NB4 (cell line): ENCODE measurements around the gene GSTP1.
"Not testable (repeated sequence)": the region's sequence is repeated elsewhere in the genome, so short reads cannot be mapped to it uniquely, and the experiment has no call there.

Experiments
- MYC ChIP-seq: IDR thresholded peaks from 2 replicates; pipeline ENCODE4 v1.6.1; 2011; ENCODE audit warnings: low read depth, low read length
- TF ChIP-seq, protein P1 (sequence below): IDR thresholded peaks from one replicate; pipeline ENCODE4 v1.5.1; 2012; ENCODE audit warnings: low read depth, low read length

- TF ChIP-seq MYC = not testable (repeated sequence)
- TF ChIP-seq, protein P1, sequence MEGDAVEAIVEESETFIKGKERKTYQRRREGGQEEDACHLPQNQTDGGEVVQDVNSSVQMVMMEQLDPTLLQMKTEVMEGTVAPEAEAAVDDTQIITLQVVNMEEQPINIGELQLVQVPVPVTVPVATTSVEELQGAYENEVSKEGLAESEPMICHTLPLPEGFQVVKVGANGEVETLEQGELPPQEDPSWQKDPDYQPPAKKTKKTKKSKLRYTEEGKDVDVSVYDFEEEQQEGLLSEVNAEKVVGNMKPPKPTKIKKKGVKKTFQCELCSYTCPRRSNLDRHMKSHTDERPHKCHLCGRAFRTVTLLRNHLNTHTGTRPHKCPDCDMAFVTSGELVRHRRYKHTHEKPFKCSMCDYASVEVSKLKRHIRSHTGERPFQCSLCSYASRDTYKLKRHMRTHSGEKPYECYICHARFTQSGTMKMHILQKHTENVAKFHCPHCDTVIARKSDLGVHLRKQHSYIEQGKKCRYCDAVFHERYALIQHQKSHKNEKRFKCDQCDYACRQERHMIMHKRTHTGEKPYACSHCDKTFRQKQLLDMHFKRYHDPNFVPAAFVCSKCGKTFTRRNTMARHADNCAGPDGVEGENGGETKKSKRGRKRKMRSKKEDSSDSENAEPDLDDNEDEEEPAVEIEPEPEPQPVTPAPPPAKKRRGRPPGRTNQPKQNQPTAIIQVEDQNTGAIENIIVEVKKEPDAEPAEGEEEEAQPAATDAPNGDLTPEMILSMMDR = not testable (repeated sequence)
These were observed 35.5 kb upstream of the GSTP1 start for GRCh38 chr11:67548112-67548511.
